Gastrocnemius medialis (tissue), 4 donors: ENCODE results near the gene TCFL5. TPM values are rescaled to one million over a fixed set of nuclear protein-coding genes. Genes with fewer than 3 reads are reported as not detected.
A peak's percentile ranks its signal among the peaks of the same experiment; 100 is the strongest.

ENCODE experiments used
- ATAC-seq, 2 donors: fragments of 150-250 bp; one replicate each; pipeline ENCODE4 v1.9.1; 2016
- DNase-seq, 2 donors: peaks; one replicate each; pipeline ENCODE4 v3.0.0-alpha.2; 2019
- H3K27ac ChIP-seq, 4 donors: fragments of 200-600 bp; sonication (generic); 1 replicate in 1 of 4; 2 replicates in 3 of 4; pipeline ENCODE4 v1.5.1; 2016 to 2018; ENCODE audit warnings: mild to moderate bottlenecking in 2 of 4, moderate library complexity in 1 of 4
- H3K27me3 ChIP-seq, 3 donors: fragments of 200-600 bp; sonication (generic) in 2 of 3; 1 replicate in 1 of 3; 2 replicates in 2 of 3; pipeline versions ENCODE4 v1.5.1 to v1.6.0; 2016 to 2019; ENCODE audit warnings: mild to moderate bottlenecking in 1 of 3, moderate library complexity in 1 of 3
- H3K36me3 ChIP-seq, 2 donors: fragments of 200-600 bp; sonication (generic) in 1 of 2; one replicate each; pipeline ENCODE4 v1.5.1; 2017 to 2018
- H3K4me1 ChIP-seq, 2 donors: fragments of 200-600 bp; sonication (generic) in 1 of 2; one replicate each; pipeline ENCODE4 v1.5.1; 2016 to 2017; ENCODE audit warnings: mild to moderate bottlenecking in 2 of 2
- H3K4me3 ChIP-seq, 4 donors: fragments of 200-600 bp; sonication (generic) in 3 of 4; 1 replicate in 1 of 4; 2 replicates in 3 of 4; pipeline ENCODE4 v1.5.1; 2016 to 2019; ENCODE audit warnings: mild to moderate bottlenecking in 2 of 4
- H3K9me3 ChIP-seq, 3 donors: fragments of 200-600 bp; sonication (generic) in 2 of 3; 1 replicate in 1 of 3; 2 replicates in 2 of 3; pipeline ENCODE4 v1.5.1; 2016 to 2019
- CTCF ChIP-seq, 5 experiments: fragments of 450-650 bp in 3 of 5; fragments of 200-600 bp in 2 of 5; sonication (generic) in 2 of 5; IDR thresholded peaks in 4 of 5; conservative IDR thresholded peaks in 1 of 5; 1 replicate in 4 of 5; 2 replicates in 1 of 5; pipeline ENCODE4 v1.5.1; 2016 to 2019; ENCODE audit warnings: antibody characterized with exemption in 5 of 5, mild to moderate bottlenecking in 3 of 5, moderate library complexity in 3 of 5
- POLR2A ChIP-seq, 2 donors: fragments of 450-650 bp; IDR thresholded peaks; one replicate each; pipeline ENCODE4 v1.6.1; 2017; ENCODE audit warnings: antibody characterized with exemption in 2 of 2, mild to moderate bottlenecking in 2 of 2, moderate library complexity in 2 of 2
- in situ Hi-C, 4 donors: fragments of 200-750 bp; cut with MboI; loops; one replicate each; pipeline versions ENCODE4 v1.15.0 to v1.8.0; 2017; ENCODE audit warnings: low sequenced_read_pairs in 4 of 4
- intact Hi-C: fragments of 100-400 bp; cut with DNase I; formaldehyde crosslinking; loops from one replicate; pipeline ENCODE4 v1.15.1; 2023; ENCODE audit warnings: low total_unique reads
- total RNA-seq, 4 donors: library from RNA; depleted of rRNA; stranded (reverse); fragments of >200 nt; gene quantifications; one replicate each; pipeline versions ENCODE4 v1.1.0 to v1.2.3, GENCODE V29; 2016

TCFL5 gene
- total RNA-seq, 4 donors from 2014 or later = 5.3 to 7.3 (median 6.3) TPM

- peak overlapping the region; percentile 89 to 93 (median 92) for H3K27ac ChIP-seq
- in situ Hi-C loops (loop anchor here in 1 of 4 donors (25.0 kb wide), 1 partner anchor 132 kb away; no protein-coding TSS in a partner anchor), intact Hi-C loops (loop anchor here (1.0 to 10.0 kb wide), 5 partner anchors 10 to 421 kb away; partner anchors contain the start of genes CABLES2, DIDO1, OGFR and YTHDF1)
- peak overlapping the region; percentile 75 to 89 (median 76) for H3K4me3 ChIP-seq
- DNase-seq = peak; percentile 89 to 92
- H3K4me1 ChIP-seq = peaks cover 13 to 15% of the 10 kb centered on the region in 2 donors
- TF ChIP-seq POLR2A (IDR thresholded peaks at IDR 0.05) (peak; percentile 85 to 93), CTCF (IDR thresholded peaks at IDR 0.05 in 4 of 5, conservative IDR thresholded peaks at IDR 0.05 in 1 of 5) (no peak)
- no peaks in the 10 kb centered on the region for H3K9me3 ChIP-seq
- peaks cover 0 to 14% of the 10 kb centered on the region in 2 donors for H3K36me3 ChIP-seq
- H3K27me3 ChIP-seq = no peaks in the 10 kb centered on the region
- ATAC-seq = peak; percentile 78
Measured at GRCh38 chr20:62794007-62794724, 67.5 kb downstream of the TCFL5 start.

GRCh38 chr20:62793757-62794006, 67.9 kb downstream of the TCFL5 start:
- TF ChIP-seq POLR2A (IDR thresholded peaks at IDR 0.05) (no peak), CTCF (IDR thresholded peaks at IDR 0.05 in 4 of 5, conservative IDR thresholded peaks at IDR 0.05 in 1 of 5) (no peak)
- DNase-seq (no peak), ATAC-seq (no peak)
- Histone ChIP-seq H3K36me3 (peaks cover 0 to 9% of the 10 kb centered on the region in 2 donors), H3K27ac (peak overlapping the region; percentile 82 to 89 (median 84)), H3K4me1 (peaks cover 13 to 15% of the 10 kb centered on the region in 2 donors), H3K27me3 (no peaks in the 10 kb centered on the region), H3K9me3 (no peaks in the 10 kb centered on the region), H3K4me3 (peak overlapping the region; percentile 52 to 75 (median 61))
- intact Hi-C loops (loop anchor here (1.0 to 10.0 kb wide), 5 partner anchors 11 to 421 kb away; partner anchors contain the start of genes CABLES2, DIDO1, OGFR and YTHDF1), in situ Hi-C loops (loop anchor here in 1 of 4 donors (25.0 kb wide), 1 partner anchor 131 kb away; no protein-coding TSS in a partner anchor)

DNA sequence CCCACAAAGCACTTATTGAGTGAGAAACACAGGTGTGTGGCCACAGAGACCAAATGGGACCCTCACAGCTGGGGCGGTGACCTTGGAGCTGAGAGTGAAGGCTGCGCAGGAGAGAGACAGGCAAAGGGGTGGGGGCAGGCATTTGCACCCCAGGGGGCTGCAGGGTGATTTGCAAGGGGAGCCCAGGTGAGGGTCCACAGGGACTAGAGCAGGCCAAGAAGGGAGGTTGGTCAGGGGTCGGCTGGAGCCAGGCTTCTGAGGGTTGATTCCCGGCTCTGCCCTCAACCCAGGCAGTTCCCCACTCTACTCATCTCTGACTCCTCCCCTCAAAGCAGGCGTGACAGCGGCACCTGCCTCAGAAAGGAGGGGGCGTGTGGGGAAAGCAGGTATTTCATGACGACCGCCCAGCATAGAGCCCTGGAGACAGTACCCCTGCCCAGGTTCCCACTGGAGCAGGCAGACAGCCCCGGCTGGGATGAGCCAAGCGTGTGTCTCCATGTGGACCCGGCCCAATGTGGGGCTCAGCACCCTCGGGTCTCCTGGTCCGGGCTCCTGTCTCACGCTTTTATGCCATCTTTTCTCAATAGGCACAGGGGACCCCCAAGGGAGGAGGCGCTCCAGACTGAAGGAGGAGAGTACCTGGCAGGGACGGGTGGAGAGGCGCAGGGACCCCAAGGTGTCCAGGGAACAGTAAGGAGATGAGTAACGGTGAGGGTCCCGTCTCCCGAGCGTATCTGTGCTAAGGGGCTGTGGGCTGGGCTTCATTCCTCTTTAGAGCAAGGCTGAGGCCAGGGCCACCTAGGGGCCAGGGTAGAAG, 68.5 kb downstream of the TCFL5 start:
- no peaks in the 10 kb centered on the region for H3K9me3 ChIP-seq
- H3K36me3 ChIP-seq = peaks cover 0 to 4% of the 10 kb centered on the region in 2 donors
- H3K27me3 ChIP-seq = no peaks in the 10 kb centered on the region
- DNase-seq (no peak), ATAC-seq (no peak)
- peak overlapping the region; percentile 82 to 89 (median 84) for H3K27ac ChIP-seq
- intact Hi-C loops (loop anchor here (5.0 to 10.0 kb wide), 3 partner anchors 134 to 422 kb away; partner anchors contain the start of genes CABLES2, DIDO1 and YTHDF1), in situ Hi-C loops (loop anchor here in 1 of 4 donors (25.0 kb wide), 1 partner anchor 131 kb away; no protein-coding TSS in a partner anchor)
- H3K4me1 ChIP-seq = peaks cover 13 to 15% of the 10 kb centered on the region in 2 donors
- TF ChIP-seq POLR2A (IDR thresholded peaks at IDR 0.05) (no peak), CTCF (IDR thresholded peaks at IDR 0.05 in 4 of 5, conservative IDR thresholded peaks at IDR 0.05 in 1 of 5) (no peak)
- peak overlapping the region in 1 of 4 donors; percentile 75 for H3K4me3 ChIP-seq

GRCh38 chr20:62792182-62792939, 69.3 kb downstream of the TCFL5 start:
- H3K4me1 ChIP-seq = peaks cover 12 to 13% of the 10 kb centered on the region in 2 donors
- H3K27me3 ChIP-seq = no peaks in the 10 kb centered on the region
- no peaks in the 10 kb centered on the region for H3K36me3 ChIP-seq
- DNase-seq = no peak
- no peak for ATAC-seq
- in situ Hi-C loops (loop anchor here in 1 of 4 donors (25.0 kb wide), 1 partner anchor 130 kb away; no protein-coding TSS in a partner anchor), intact Hi-C loops (loop anchor here (5.0 to 10.0 kb wide), 3 partner anchors 135 to 422 kb away; partner anchors contain the start of genes CABLES2, DIDO1 and YTHDF1)
- no peak overlapping the region for H3K4me3 ChIP-seq
- H3K9me3 ChIP-seq = no peaks in the 10 kb centered on the region
- H3K27ac ChIP-seq = peak overlapping the region in 1 of 4 donors; percentile 83
- TF ChIP-seq CTCF (IDR thresholded peaks at IDR 0.05 in 4 of 5, conservative IDR thresholded peaks at IDR 0.05 in 1 of 5) (no peak), POLR2A (IDR thresholded peaks at IDR 0.05) (no peak)
